ENCODE measurements around the gene WDR48. TPM values are rescaled to one million over a fixed set of nuclear protein-coding genes. Genes with fewer than 3 reads are reported as not detected.

The WDR48 gene
- total RNA-seq = 10 to 100 TPM; 26.1 to 37.0 (median 34.2) TPM

DNA sequence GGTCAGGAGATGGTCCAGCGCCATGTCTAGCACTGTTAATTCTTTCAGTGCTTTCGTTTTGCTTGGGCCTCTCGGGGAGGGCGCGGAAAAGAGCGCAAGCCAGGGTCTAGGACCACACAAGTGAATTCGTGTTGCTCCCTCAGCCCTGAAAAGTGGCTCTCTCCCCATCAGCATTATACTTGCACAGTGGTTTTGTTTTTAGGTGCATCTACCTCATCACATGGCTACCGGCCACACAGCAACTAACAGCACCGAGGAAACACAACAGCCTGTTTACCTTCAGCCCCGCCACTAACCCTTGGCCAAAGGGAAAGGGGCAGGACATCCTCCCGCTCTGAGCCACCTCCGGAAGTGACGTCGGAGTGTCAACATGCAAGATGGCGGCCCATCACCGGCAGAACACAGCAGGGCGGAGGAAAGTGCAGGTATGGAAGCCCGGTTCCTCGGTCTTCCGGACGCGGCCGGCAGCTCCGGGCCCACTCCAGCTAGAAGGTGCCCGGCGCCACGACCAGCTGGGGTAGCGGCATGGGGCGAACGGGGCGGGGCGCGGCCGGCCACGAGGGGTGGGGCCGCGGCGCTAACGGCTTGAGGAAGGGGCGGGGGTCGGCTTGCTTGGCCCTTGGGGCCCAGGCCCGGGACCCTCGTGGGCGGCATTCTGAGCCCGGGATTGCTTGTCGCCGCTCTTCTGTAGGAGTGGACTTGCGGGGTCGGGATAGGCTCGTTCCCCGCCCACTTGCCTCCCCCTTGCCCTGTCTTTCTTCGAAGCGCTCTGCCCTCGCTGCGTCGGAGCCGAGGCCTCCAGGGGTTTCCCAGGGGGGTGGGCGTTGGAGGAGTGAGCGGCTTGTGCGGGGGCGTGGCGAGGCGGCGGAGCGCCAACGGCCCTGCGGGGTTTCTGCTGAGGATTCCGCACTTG lies at the start of gene WDR48, which contains the start of gene SCN11A:
WDR48 (plus strand) TSS at position 368 of the 913 bp plus-strand sequence; CDS start at position 378, 10 bp downstream.
SCN11A (minus strand) TSS at position 296 of the 913 bp plus-strand sequence. CDS start 101,582 bp downstream, outside the sequence.
- TF ChIP-seq, protein P1, sequence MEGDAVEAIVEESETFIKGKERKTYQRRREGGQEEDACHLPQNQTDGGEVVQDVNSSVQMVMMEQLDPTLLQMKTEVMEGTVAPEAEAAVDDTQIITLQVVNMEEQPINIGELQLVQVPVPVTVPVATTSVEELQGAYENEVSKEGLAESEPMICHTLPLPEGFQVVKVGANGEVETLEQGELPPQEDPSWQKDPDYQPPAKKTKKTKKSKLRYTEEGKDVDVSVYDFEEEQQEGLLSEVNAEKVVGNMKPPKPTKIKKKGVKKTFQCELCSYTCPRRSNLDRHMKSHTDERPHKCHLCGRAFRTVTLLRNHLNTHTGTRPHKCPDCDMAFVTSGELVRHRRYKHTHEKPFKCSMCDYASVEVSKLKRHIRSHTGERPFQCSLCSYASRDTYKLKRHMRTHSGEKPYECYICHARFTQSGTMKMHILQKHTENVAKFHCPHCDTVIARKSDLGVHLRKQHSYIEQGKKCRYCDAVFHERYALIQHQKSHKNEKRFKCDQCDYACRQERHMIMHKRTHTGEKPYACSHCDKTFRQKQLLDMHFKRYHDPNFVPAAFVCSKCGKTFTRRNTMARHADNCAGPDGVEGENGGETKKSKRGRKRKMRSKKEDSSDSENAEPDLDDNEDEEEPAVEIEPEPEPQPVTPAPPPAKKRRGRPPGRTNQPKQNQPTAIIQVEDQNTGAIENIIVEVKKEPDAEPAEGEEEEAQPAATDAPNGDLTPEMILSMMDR (IDR thresholded peaks at IDR 0.05; ENCODE audit: low read depth) = no peak

DNA sequence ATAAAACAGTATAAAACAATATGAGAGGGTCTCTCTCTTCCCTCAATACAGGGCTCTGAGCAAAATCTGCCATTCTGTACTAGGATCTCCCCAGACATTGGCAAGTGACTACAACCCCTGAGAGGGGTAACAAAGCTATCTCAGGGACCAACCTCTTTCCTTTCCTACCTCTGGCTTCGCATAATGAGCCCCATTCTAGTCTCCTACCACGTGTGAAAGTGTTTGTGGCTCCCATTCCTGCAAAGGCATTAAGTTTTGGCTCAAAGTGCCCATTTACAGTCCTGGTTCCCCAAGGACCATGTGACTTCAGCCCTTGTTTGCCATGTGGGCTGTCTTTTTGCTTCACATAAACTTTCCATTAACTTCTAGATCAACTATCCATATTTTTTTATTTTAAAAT lies 46.5 kb upstream of the WDR48 start:
- TF ChIP-seq, protein P1 (IDR thresholded peaks at IDR 0.05; ENCODE audit: low read depth) = no peak

DNA sequence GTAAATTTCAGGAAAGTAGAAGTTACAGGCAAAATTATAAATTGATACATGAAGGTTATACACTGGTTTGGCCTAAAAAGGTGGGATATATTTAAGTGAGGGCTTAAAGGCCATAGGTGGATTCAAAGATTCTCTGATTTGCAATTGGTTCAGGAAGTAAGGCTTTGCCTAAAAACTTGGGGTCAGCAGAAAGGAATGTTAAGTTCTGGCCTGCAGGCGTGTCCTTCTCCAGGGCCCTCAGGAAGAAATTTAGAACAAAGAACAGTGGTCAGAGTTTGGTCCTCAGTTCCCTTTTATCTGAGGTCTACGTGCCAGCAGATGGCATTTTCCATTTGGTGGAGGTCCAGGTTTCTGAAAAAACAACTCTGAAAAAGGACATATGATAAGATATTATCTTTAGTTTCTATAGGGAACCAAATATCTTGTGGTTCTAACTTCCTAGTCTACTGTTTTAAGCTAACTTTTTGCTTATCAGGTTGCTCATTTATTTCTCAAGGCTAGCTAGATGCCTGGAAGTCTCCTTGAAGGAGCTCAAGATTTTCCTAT lies 40.6 kb upstream of the WDR48 start:
- TF ChIP-seq, protein P1 (IDR thresholded peaks at IDR 0.05; ENCODE audit: low read depth) = no peak

DNA sequence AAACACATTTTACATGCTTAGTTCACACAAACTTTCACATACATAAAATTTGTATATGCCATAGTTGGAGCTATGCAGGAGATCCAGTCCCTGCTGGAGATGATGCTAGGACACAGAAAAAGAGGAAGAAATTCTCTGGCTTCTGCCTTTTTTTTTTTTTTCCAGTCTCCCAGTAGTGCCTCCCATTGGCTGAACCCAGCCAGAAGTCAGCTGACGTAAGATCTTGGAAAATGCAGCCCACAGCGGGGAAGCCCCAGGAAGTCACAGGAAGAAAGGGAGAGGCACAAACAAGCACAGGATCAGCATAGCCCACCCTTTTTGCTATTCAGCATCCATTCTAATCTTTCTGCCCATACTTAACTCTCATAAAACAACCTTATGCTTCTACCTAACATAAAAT lies 38.5 kb upstream of the WDR48 start:
- TF ChIP-seq, protein P1 (IDR thresholded peaks at IDR 0.05; ENCODE audit: low read depth) = no peak

DNA sequence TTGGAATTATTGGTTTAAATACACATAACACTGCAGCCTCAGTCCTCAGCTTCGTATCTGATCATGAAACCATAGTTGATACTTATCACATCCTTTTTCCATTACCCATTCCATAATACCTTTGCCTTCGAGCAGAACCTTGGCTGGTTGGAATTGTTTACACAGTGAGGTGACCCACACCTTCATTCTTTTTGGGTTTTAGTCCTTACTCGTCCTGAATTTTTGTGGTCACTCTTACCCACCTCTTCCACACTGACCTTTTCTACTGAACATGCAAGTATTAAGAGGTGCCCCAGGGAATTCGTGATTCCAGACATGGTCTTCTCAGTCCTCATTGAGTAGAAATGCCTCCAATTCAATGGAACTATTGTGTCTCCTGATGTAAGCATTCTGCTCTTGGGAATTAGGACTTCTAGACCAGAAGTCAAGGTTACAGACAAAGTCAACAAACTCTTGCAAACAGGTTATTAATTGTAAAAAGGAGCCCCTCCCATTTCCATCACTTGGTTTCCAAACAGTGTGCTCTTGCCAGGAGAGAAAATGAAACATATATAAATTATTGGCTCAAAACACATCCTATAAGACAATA lies 37.8 kb upstream of the WDR48 start:
- TF ChIP-seq, protein P1 (IDR thresholded peaks at IDR 0.05; ENCODE audit: low read depth) = no peak

DNA sequence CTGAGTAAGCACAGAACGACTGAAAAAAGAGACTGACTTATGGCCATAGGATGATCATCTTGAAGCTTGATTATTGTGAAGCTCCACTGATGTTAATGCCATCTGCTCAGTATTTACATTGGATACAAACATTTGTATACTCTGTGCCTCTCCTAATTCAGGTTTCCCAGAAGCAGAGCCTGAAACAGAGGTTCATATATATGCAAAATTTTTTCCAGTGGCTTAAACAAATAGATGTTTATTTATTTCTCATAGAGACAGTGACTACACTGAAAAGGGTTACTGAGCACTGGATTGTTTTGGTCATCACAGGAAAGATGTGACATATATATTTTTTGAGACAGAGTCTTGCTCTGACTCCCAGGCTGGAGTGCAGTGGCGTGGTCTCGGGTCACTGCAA lies 36.4 kb upstream of the WDR48 start:
- TF ChIP-seq, protein P1 (IDR thresholded peaks at IDR 0.05; ENCODE audit: low read depth) = no peak

DNA sequence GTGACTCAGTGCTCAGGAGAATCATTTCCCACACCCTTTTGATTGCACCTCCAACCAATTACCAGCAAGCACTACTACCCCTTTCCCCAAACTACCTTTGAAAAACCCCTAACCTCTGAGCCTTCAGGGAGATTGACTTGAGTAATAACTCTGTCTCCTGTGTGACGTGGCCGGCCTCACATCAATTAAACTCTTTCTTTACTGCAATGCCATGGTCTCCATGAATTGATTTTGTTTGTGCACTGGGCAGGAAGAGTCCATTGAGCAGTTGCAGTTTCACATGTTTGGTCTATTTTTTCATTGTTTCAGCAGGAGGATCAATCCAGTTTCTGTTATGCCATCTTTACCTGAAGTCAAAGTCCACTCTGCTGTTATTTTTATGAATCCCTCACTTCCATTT lies 32.5 kb upstream of the WDR48 start:
- TF ChIP-seq, protein P1 (IDR thresholded peaks at IDR 0.05; ENCODE audit: low read depth) = no peak

Measured in subcutaneous adipose tissue (tissue), 4 donors.